Sigmoid colon (tissue), 7 donors: ENCODE measurements around the gene ZBTB22. TPM values are rescaled to one million over a fixed set of nuclear protein-coding genes. Genes with fewer than 3 reads are reported as not detected.

Experiments
- DNase-seq: peaks from one replicate; pipeline ENCODE4 v3.0.0-alpha.2; 2019
- H3K27ac ChIP-seq, 4 donors: fragments of 200-600 bp; sonication (generic); one replicate each; pipeline ENCODE4 v1.5.1; 2016 to 2019; ENCODE audit warnings: mild to moderate bottlenecking in 1 of 4
- H3K27me3 ChIP-seq, 3 donors: fragments of 200-600 bp; sonication (generic); one replicate each; pipeline ENCODE4 v1.5.1; 2019; ENCODE audit warnings: mild to moderate bottlenecking in 1 of 3
- H3K36me3 ChIP-seq, 4 donors: fragments of 200-600 bp; sonication (generic); one replicate each; pipeline ENCODE4 v1.5.1; 2016 to 2019
- H3K4me1 ChIP-seq, 4 donors: fragments of 200-600 bp; sonication (generic); one replicate each; pipeline ENCODE4 v1.5.1; 2017 to 2019
- H3K4me3 ChIP-seq, 4 donors: fragments of 200-600 bp; sonication (generic); one replicate each; pipeline ENCODE4 v1.5.1; 2017 to 2019; ENCODE audit warnings: mild to moderate bottlenecking in 2 of 4, moderate library complexity in 1 of 4
- H3K9me3 ChIP-seq, 4 donors: fragments of 200-600 bp in 3 of 4; sonication (generic) in 3 of 4; one replicate each; pipeline versions ENCODE4 v1.5.1 to v1.6.1; 2013 to 2019
- EP300 ChIP-seq, 4 donors: sonication (generic); formaldehyde crosslinking; IDR thresholded peaks; one replicate each; pipeline ENCODE4 v1.6.1; 2017; ENCODE audit warnings: antibody characterized with exemption in 4 of 4
- POLR2A ChIP-seq, 2 donors: fragments of 450-650 bp; IDR thresholded peaks; one replicate each; pipeline ENCODE4 v1.6.1; 2016; ENCODE audit warnings: antibody characterized with exemption in 2 of 2, mild to moderate bottlenecking in 2 of 2, moderate library complexity in 2 of 2
- POLR2AphosphoS5 ChIP-seq, 4 donors: sonication (generic); formaldehyde crosslinking; IDR thresholded peaks; one replicate each; pipeline ENCODE4 v1.6.1; 2017; ENCODE audit warnings: antibody characterized with exemption in 4 of 4
- WGBS, 2 donors: extraction: QIAGEN DNeasy Blood & Tissue Kit; methylation state at CpG; one replicate each; pipeline ENCODE4 v1.1.7; 2013; 5-methylcytosine and 5-hydroxymethylcytosine counted together
- intact Hi-C: fragments of 100-400 bp; cut with DNase I; formaldehyde crosslinking; loops from one replicate; pipeline ENCODE4 v1.15.1; 2023
- polyA plus RNA-seq, 3 donors: library from polyadenylated mRNA; stranded (reverse); fragments of 200-250 nt; gene quantifications; one replicate each; pipeline ENCODE4 v1.2.3, GENCODE V29; 2013
- total RNA-seq, 4 donors: library from RNA; depleted of rRNA; stranded (reverse); fragments of >200 nt; gene quantifications; one replicate each; pipeline ENCODE4 v1.1.0, GENCODE V29; 2016
- TF ChIP-seq, protein P1 (sequence below), 4 experiments: fragments of 450-650 bp in 3 of 4; fragments of 200-600 bp in 1 of 4; IDR thresholded peaks; one replicate each; pipeline ENCODE4 v1.5.1; 2016 to 2019; ENCODE audit warnings: antibody characterized with exemption in 4 of 4, mild to moderate bottlenecking in 3 of 4, moderate library complexity in 2 of 4
- donor health status: healthy with polysubstance abuse.
- donor health status: Bipolar disorder and iron deficiency.
- donor health status: healthy.

The ZBTB22 gene
- total and polyA plus RNA-seq, 7 donors = 9.4 to 19.2 (median 13.2) TPM

GRCh38 chr6:33273129-33273923 lies 44.2 kb downstream of the ZBTB22 start:
- Histone ChIP-seq H3K4me3 (peak overlapping the region in 1 of 4 donors; percentile 73), H3K27ac (peak overlapping the region; percentile 89 to 96 (median 90)), H3K36me3 (peaks cover 6 to 49% (median 25%) of the 10 kb centered on the region in 4 donors), H3K9me3 (no peaks in the 10 kb centered on the region), H3K4me1 (peaks cover 0 to 73% (median 69%) of the 10 kb centered on the region in 4 donors), H3K27me3 (no peaks in the 10 kb centered on the region)
- no peak for TF ChIP-seq EP300 (IDR thresholded peaks at IDR 0.05)
- TF ChIP-seq POLR2A (IDR thresholded peaks at IDR 0.05) = no peak
- TF ChIP-seq POLR2AphosphoS5 (IDR thresholded peaks at IDR 0.05) = no peak
- TF ChIP-seq, protein P1, sequence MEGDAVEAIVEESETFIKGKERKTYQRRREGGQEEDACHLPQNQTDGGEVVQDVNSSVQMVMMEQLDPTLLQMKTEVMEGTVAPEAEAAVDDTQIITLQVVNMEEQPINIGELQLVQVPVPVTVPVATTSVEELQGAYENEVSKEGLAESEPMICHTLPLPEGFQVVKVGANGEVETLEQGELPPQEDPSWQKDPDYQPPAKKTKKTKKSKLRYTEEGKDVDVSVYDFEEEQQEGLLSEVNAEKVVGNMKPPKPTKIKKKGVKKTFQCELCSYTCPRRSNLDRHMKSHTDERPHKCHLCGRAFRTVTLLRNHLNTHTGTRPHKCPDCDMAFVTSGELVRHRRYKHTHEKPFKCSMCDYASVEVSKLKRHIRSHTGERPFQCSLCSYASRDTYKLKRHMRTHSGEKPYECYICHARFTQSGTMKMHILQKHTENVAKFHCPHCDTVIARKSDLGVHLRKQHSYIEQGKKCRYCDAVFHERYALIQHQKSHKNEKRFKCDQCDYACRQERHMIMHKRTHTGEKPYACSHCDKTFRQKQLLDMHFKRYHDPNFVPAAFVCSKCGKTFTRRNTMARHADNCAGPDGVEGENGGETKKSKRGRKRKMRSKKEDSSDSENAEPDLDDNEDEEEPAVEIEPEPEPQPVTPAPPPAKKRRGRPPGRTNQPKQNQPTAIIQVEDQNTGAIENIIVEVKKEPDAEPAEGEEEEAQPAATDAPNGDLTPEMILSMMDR (IDR thresholded peaks at IDR 0.05) = no peak
- intact Hi-C loops = loop anchor here (5.0 to 10.0 kb wide), 3 partner anchors 71 to 1609 kb away; partner anchors contain the start of genes C6orf47, CSNK2B, GPANK1 and HSD17B8
- 18 to 51% methylated on average over 11 of the region's 11 CpGs for WGBS, 2 donors
- no peak for DNase-seq

GRCh38 chr6:33272275-33273128 lies 45.0 kb downstream of the ZBTB22 start:
- no peaks in the 10 kb centered on the region for H3K9me3 ChIP-seq
- H3K4me3 ChIP-seq = peak overlapping the region; percentile 56 to 88 (median 72)
- H3K27ac ChIP-seq = peak overlapping the region; percentile 89 to 96 (median 90)
- WGBS, 2 donors = 3 to 10% methylated on average over 22 of the region's 22 CpGs
- DNase-seq = no peak
- TF ChIP-seq POLR2AphosphoS5 (IDR thresholded peaks at IDR 0.05) (no peak), POLR2A (IDR thresholded peaks at IDR 0.05) (no peak), EP300 (IDR thresholded peaks at IDR 0.05) (no peak)
- TF ChIP-seq, protein P1 (IDR thresholded peaks at IDR 0.05) = no peak
- H3K4me1 ChIP-seq = peaks cover 0 to 64% (median 61%) of the 10 kb centered on the region in 4 donors
- no peaks in the 10 kb centered on the region for H3K27me3 ChIP-seq
- intact Hi-C loops = loop anchor here (5.0 to 10.0 kb wide), 3 partner anchors 70 to 1608 kb away; partner anchors contain the start of genes C6orf47, CSNK2B, GPANK1 and HSD17B8
- H3K36me3 ChIP-seq = peaks cover 12 to 57% (median 32%) of the 10 kb centered on the region in 4 donors

DNA sequence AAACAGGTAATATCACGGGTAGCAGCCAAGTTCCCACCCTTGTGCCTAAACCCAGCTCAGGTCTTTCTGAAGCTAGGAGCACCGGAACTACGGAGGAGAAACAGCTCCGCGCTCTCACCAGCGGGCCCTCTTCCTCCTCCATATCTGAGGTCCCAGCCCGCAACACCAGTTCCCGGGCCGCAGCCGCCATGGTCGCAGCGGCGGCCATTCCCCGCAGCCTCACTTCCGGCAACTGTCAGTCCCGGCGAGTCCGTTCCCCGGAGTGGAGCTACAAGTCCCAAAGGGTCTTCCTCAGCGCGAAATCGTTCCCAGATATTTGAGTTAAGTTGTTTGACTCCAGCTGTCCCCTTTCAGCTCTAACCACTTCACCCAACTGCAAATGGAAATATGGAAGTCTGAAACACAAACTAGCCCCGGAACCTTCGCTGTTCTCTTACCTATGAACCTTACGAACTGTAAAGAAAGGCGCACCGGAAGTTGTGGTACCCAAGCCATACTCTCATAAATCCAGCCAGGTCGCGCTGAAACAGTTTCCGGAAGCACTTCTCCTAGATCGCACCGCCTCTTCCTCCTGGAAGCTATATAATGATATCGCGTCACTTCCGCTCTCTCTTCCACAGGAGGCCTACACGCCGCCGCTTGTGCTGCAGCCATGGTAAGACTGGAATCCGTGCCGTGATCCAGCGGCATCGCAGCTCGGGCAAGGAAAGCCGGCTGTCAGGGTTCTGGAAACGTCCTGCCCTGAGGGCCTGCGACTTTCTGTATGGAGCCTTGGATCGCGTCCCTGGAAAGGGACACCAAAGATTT lies 45.9 kb downstream of the ZBTB22 start, which contains the start of the genes RPS18 and VPS52:
RPS18 (plus strand) TSS at position 608 of the 807 bp plus-strand sequence; CDS start at position 653, 45 bp downstream.
VPS52 (minus strand) TSS at position 409 of the 807 bp plus-strand sequence; CDS start at position 208, 201 bp downstream.
- DNase-seq = peak; percentile 99
- H3K27me3 ChIP-seq = no peaks in the 10 kb centered on the region
- WGBS, 2 donors = 0% methylated on average over 48 of the region's 48 CpGs
- intact Hi-C loops = loop anchor here (5.0 to 10.0 kb wide), 3 partner anchors 69 to 1607 kb away; partner anchors contain the start of genes C6orf47, CSNK2B, GPANK1 and HSD17B8
- peaks cover 18 to 65% (median 40%) of the 10 kb centered on the region in 4 donors for H3K36me3 ChIP-seq
- H3K4me3 ChIP-seq = peak within 1 kb of the TSS; percentile 56 to 88 (median 72)
- TF ChIP-seq, protein P1 (IDR thresholded peaks at IDR 0.05) = no peak
- peak in 1 of 4 donors; percentile 11 for TF ChIP-seq EP300 (IDR thresholded peaks at IDR 0.05)
- TF ChIP-seq POLR2A (IDR thresholded peaks at IDR 0.05) = peak; percentile 96 to 98
- TF ChIP-seq POLR2AphosphoS5 (IDR thresholded peaks at IDR 0.05) = peak; percentile 99 to 100 (median 99)
- H3K4me1 ChIP-seq = peaks cover 0 to 61% (median 57%) of the 10 kb centered on the region in 4 donors
- no peaks in the 10 kb centered on the region for H3K9me3 ChIP-seq
- H3K27ac ChIP-seq = peak within 1 kb of the TSS; percentile 89 to 96 (median 90)
